HepG2 (cell line): ENCODE measurements around the gene SYNGR2. TPM values are rescaled to one million over a fixed set of nuclear protein-coding genes. Genes with fewer than 3 reads are reported as not detected.

ENCODE experiments used
- ATAD3A ChIP-seq: sonication (generic); formaldehyde crosslinking; IDR thresholded peaks from 2 replicates; pipeline ENCODE4 v1.4.0; 2020; ENCODE audit warnings: missing genetic modification reagents
- CREM ChIP-seq, 2 experiments: sonication (generic) in 1 of 2; formaldehyde crosslinking in 1 of 2; IDR thresholded peaks; 2 replicates each; pipeline versions ENCODE4 v1.4.0 to v1.6.1; 2016 to 2020; ENCODE audit warnings: antibody characterized with exemption in 1 of 2, mild to moderate bottlenecking in 1 of 2, missing genetic modification reagents in 1 of 2
- MED13 ChIP-seq: sonication (generic); formaldehyde crosslinking; IDR thresholded peaks from 2 replicates; pipeline ENCODE4 v1.5.0; 2020; ENCODE audit warnings: missing genetic modification reagents
- PHF8 ChIP-seq: sonication (generic); formaldehyde crosslinking; IDR thresholded peaks from 2 replicates; pipeline ENCODE4 v1.5.0; 2020; ENCODE audit warnings: missing genetic modification reagents
- RAD51 ChIP-seq: fragments of 450-650 bp; IDR thresholded peaks from 2 replicates; pipeline ENCODE4 v1.6.1; 2016; ENCODE audit warnings: borderline replicate concordance
- RARG ChIP-seq: sonication (generic); formaldehyde crosslinking; IDR thresholded peaks from 2 replicates; pipeline ENCODE4 v1.4.0; 2020; ENCODE audit warnings: low read depth, mild to moderate bottlenecking, missing genetic modification reagents
- SMARCE1 ChIP-seq: fragments of 450-650 bp; IDR thresholded peaks from 2 replicates; pipeline ENCODE4 v1.6.1; 2017; ENCODE audit warnings: borderline replicate concordance
- TEAD2 ChIP-seq: sonication (generic); formaldehyde crosslinking; IDR thresholded peaks from 2 replicates; pipeline ENCODE4 v1.9.0; 2021; ENCODE audit warnings: missing genetic modification reagents
- ZNF337 ChIP-seq: sonication (generic); formaldehyde crosslinking; IDR thresholded peaks from 2 replicates; pipeline ENCODE4 v1.5.1; 2020; ENCODE audit warnings: missing genetic modification reagents, low read depth, mild to moderate bottlenecking, borderline replicate concordance
- ZNF569 ChIP-seq: sonication (generic); formaldehyde crosslinking; IDR thresholded peaks from 2 replicates; pipeline ENCODE4 v1.5.0; 2020; ENCODE audit warnings: mild to moderate bottlenecking, missing genetic modification reagents, moderate library complexity, borderline replicate concordance
- ZNF782 ChIP-seq: sonication (generic); formaldehyde crosslinking; IDR thresholded peaks from 2 replicates; pipeline ENCODE4 v1.4.0; 2020; ENCODE audit warnings: missing genetic modification reagents, mild to moderate bottlenecking, borderline replicate concordance
- ZNF790 ChIP-seq: sonication (generic); formaldehyde crosslinking; IDR thresholded peaks from 2 replicates; pipeline ENCODE4 v1.8.0; 2022; ENCODE audit warnings: missing genetic modification reagents, mild to moderate bottlenecking, borderline replicate concordance
- polyA plus RNA-seq, 8 experiments: library from polyadenylated mRNA; depleted of rRNA in 3 of 8; stranded (reverse) in 7 of 8; unstranded in 1 of 8; fragments of >200 nt; fragmentation: Illumina TruSeq in 4 of 8; extraction: Trizol in 4 of 8; gene quantifications; 2 replicates each; pipeline versions ENCODE4 v1.2.1 to v1.2.3, GENCODE V29; 2011 to 2016; ENCODE audit warnings: low read depth in 4 of 8, missing spikeins in 1 of 8, mixed read lengths in 1 of 8; ENCODE audit not compliant: insufficient read depth in 1 of 8
- total RNA-seq, 5 experiments: library from RNA; depleted of rRNA; stranded (reverse); fragments of >200 nt; fragmentation: Illumina TruSeq; extraction: Trizol; gene quantifications; 2 replicates each; pipeline ENCODE4 v1.2.3, GENCODE V29; 2016; ENCODE audit warnings: low read depth in 1 of 5
- TF ChIP-seq, protein P1 (sequence below): sonication (generic); formaldehyde crosslinking; IDR thresholded peaks from 2 replicates; pipeline ENCODE4 v1.8.0; 2022; ENCODE audit warnings: missing genetic modification reagents, mild to moderate bottlenecking, inconsistent platforms, borderline replicate concordance
- TF ChIP-seq, protein P2 (sequence below): sonication (generic); formaldehyde crosslinking; IDR thresholded peaks from 2 replicates; pipeline ENCODE4 v1.4.0; 2020; ENCODE audit warnings: missing genetic modification reagents
- TF ChIP-seq, protein P3 (sequence below): sonication (generic); formaldehyde crosslinking; IDR thresholded peaks from 2 replicates; pipeline ENCODE4 v1.8.1; 2023; ENCODE audit warnings: mild to moderate bottlenecking, missing genetic modification reagents, borderline replicate concordance
- TF ChIP-seq, protein P4 (sequence below), 2 experiments: sonication (generic) in 1 of 2; formaldehyde crosslinking in 1 of 2; IDR thresholded peaks; 2 replicates each; pipeline versions ENCODE4 v1.5.1 to v1.6.1; 2011 to 2020; ENCODE audit warnings: borderline replicate concordance in 1 of 2, low read depth in 1 of 2, low read length in 1 of 2, mild to moderate bottlenecking in 1 of 2, missing genetic modification reagents in 1 of 2, moderate library complexity in 1 of 2
- TF ChIP-seq, protein P5 (sequence below): sonication (generic); formaldehyde crosslinking; IDR thresholded peaks from 2 replicates; pipeline ENCODE4; 2020; ENCODE audit warnings: missing genetic modification reagents, mild to moderate bottlenecking, borderline replicate concordance

The SYNGR2 gene
- total and polyA plus RNA-seq, 2 of the 13 experiments (the other 11 are each of a cell fraction or from before 2014, with no cell fraction given), result 46.7 to 170 TPM

DNA sequence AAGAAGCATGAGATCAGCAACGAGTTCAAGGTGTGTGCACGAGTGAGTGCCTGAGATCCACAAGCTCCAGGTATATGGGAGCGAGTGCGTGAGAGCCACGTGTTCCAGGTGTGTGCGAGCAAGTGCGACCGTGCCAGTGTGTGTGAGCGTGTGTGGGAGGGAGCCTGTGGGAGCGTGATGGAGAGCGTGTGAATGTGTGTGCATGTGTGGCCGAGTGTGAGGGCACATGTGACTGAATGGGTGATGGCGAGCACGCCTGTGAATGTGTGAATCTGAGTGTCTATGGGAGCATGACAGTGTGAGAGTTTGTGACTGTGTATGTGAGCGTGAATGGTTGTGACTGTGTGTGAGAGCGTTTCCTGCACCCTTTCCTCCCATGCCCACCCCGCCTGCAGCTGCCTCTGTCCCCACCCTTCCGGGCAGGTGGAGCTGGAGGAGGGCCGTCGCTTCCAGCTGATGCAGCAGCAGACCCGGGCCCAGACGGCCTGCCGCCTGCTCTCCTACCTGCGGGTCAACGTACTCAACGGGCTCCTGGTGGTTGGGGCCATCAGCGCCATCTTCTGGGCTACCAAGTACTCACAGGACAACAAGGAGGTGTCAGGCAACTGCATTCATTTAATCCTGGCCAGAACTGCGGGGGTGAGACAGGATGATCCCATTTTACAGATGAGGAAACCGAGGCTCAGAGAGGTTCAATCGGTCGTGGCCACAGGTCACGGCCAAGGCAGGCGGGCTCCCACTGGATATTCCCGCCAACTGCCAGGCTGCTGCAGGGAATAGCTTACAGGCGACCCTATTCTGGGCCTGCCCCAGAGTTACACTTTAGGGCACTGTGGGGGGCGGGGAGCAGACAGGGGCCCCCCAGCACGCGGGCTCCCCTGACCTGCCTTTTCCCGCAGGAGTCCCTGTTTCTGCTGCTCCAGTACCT, 34.1 kb upstream of the SYNGR2 start (continued):
- TF ChIP-seq, protein P1, sequence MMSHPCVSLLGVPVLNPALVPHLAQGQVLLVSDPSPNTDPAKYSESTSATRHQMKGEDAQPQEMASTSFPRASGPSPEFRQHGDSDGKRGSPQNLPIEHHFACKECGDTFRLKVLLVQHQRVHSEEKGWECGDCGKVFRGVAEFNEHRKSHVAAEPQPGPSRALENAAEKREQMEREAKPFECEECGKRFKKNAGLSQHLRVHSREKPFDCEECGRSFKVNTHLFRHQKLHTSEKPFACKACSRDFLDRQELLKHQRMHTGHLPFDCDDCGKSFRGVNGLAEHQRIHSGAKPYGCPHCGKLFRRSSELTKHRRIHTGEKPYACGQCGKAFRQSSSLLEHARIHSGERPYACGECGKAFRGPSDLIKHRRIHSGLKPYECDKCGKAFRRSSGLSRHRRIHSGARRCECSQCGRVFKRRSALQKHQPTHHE (CRISPR knock-in tag), result no peak
- TF ChIP-seq, protein P2, sequence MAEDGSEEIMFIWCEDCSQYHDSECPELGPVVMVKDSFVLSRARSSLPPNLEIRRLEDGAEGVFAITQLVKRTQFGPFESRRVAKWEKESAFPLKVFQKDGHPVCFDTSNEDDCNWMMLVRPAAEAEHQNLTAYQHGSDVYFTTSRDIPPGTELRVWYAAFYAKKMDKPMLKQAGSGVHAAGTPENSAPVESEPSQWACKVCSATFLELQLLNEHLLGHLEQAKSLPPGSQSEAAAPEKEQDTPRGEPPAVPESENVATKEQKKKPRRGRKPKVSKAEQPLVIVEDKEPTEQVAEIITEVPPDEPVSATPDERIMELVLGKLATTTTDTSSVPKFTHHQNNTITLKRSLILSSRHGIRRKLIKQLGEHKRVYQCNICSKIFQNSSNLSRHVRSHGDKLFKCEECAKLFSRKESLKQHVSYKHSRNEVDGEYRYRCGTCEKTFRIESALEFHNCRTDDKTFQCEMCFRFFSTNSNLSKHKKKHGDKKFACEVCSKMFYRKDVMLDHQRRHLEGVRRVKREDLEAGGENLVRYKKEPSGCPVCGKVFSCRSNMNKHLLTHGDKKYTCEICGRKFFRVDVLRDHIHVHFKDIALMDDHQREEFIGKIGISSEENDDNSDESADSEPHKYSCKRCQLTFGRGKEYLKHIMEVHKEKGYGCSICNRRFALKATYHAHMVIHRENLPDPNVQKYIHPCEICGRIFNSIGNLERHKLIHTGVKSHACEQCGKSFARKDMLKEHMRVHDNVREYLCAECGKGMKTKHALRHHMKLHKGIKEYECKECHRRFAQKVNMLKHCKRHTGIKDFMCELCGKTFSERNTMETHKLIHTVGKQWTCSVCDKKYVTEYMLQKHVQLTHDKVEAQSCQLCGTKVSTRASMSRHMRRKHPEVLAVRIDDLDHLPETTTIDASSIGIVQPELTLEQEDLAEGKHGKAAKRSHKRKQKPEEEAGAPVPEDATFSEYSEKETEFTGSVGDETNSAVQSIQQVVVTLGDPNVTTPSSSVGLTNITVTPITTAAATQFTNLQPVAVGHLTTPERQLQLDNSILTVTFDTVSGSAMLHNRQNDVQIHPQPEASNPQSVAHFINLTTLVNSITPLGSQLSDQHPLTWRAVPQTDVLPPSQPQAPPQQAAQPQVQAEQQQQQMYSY (CRISPR knock-in tag), result no peak
- TF ChIP-seq CREM (IDR thresholded peaks at IDR 0.05) (no peak), CREM (CRISPR knock-in tag; IDR thresholded peaks at IDR 0.05) (no peak), ZNF569 (CRISPR knock-in tag) (no peak), ZNF782 (CRISPR knock-in tag) (no peak), RARG (no peak), ATAD3A (CRISPR knock-in tag) (no peak), RAD51 (no peak), ZNF790 (CRISPR knock-in tag) (no peak), ZNF337 (no peak), TEAD2 (no peak), SMARCE1 (no peak), MED13 (CRISPR knock-in tag) (no peak), PHF8 (CRISPR knock-in tag) (no peak; the same call in 1 of the 2 replicates)
- TF ChIP-seq, protein P3, sequence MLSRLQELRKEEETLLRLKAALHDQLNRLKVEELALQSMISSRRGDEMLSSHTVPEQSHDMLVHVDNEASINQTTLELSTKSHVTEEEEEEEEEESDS (CRISPR knock-in tag), result no peak
- TF ChIP-seq, protein P4, sequence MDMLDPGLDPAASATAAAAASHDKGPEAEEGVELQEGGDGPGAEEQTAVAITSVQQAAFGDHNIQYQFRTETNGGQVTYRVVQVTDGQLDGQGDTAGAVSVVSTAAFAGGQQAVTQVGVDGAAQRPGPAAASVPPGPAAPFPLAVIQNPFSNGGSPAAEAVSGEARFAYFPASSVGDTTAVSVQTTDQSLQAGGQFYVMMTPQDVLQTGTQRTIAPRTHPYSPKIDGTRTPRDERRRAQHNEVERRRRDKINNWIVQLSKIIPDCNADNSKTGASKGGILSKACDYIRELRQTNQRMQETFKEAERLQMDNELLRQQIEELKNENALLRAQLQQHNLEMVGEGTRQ (IDR thresholded peaks at IDR 0.05; ENCODE audit: low read depth, low read length), result no peak; the same call in 1 of the 2 replicates
- TF ChIP-seq, protein P4 (CRISPR knock-in tag; IDR thresholded peaks at IDR 0.05; ENCODE audit: borderline replicate concordance), result no peak
- TF ChIP-seq, protein P5, sequence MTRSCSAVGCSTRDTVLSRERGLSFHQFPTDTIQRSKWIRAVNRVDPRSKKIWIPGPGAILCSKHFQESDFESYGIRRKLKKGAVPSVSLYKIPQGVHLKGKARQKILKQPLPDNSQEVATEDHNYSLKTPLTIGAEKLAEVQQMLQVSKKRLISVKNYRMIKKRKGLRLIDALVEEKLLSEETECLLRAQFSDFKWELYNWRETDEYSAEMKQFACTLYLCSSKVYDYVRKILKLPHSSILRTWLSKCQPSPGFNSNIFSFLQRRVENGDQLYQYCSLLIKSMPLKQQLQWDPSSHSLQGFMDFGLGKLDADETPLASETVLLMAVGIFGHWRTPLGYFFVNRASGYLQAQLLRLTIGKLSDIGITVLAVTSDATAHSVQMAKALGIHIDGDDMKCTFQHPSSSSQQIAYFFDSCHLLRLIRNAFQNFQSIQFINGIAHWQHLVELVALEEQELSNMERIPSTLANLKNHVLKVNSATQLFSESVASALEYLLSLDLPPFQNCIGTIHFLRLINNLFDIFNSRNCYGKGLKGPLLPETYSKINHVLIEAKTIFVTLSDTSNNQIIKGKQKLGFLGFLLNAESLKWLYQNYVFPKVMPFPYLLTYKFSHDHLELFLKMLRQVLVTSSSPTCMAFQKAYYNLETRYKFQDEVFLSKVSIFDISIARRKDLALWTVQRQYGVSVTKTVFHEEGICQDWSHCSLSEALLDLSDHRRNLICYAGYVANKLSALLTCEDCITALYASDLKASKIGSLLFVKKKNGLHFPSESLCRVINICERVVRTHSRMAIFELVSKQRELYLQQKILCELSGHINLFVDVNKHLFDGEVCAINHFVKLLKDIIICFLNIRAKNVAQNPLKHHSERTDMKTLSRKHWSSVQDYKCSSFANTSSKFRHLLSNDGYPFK (CRISPR knock-in tag), result no peak
